GM12875 (cell line): ENCODE measurements around the gene TAS2R50.

Source experiments
- H3K4me3 ChIP-seq: one replicate; pipeline ENCODE4 v1.5.1; 2011; ENCODE audit warnings: low read depth, low read length, control low read depth
- CTCF ChIP-seq: IDR thresholded peaks from 2 replicates; pipeline ENCODE4 v1.5.1; 2011; ENCODE audit warnings: low read depth, mild to moderate bottlenecking, control low read depth, inconsistent platforms, low read length, moderate library complexity, borderline replicate concordance; ENCODE audit not compliant: insufficient read depth

Gene TAS2R50

GRCh38 chr12:10974965-10975364 lies 11.7 kb downstream of the TAS2R50 start:
- no peak for TF ChIP-seq CTCF
- no peak overlapping the region for H3K4me3 ChIP-seq

- H3K4me3 ChIP-seq = no peak overlapping the region
- no peak for TF ChIP-seq CTCF
Observed at GRCh38 chr12:10968765-10969456, 17.8 kb downstream of the TAS2R50 start.

- TF ChIP-seq CTCF = no peak
Observed at GRCh38 chr12:10967409-10967808, 19.3 kb downstream of the TAS2R50 start.

GRCh38 chr12:10966314-10966713 lies 20.4 kb downstream of the TAS2R50 start:
- TF ChIP-seq CTCF = no peak
- H3K4me3 ChIP-seq = no peak overlapping the region

More at GRCh38 chr12:10967409-10967808, 19.3 kb downstream of the TAS2R50 start:
- no peak overlapping the region for H3K4me3 ChIP-seq

- no peak overlapping the region for H3K4me3 ChIP-seq
- no peak for TF ChIP-seq CTCF
Observed at GRCh38 chr12:10965476-10965875, 21.2 kb downstream of the TAS2R50 start.

GRCh38 chr12:10960211-10960610 lies 26.5 kb downstream of the TAS2R50 start:
- H3K4me3 ChIP-seq = no peak overlapping the region
- TF ChIP-seq CTCF = no peak

GRCh38 chr12:10959804-10960203 lies 26.9 kb downstream of the TAS2R50 start:
- no peak for TF ChIP-seq CTCF
- no peak overlapping the region for H3K4me3 ChIP-seq
